Cardiac muscle cell (in vitro differentiated cells and primary cell): ENCODE data around the gene SLC38A1. TPM values are rescaled to one million over a fixed set of nuclear protein-coding genes. Genes with fewer than 3 reads are reported as not detected.

Source experiments
- DNase-seq, 2 donors: peaks; one replicate each; pipeline versions ENCODE4 v3.0.0 to v3.0.0-alpha.2; 2010 to 2017; ENCODE audit warnings: low read depth in 1 of 2, low spot score in 1 of 2
- H3K27ac ChIP-seq: fragments of 200-600 bp; sonication (generic); 2 replicates; pipeline ENCODE4 v1.5.1; 2016
- H3K27me3 ChIP-seq: fragments of 200-600 bp; sonication (generic); 2 replicates; pipeline ENCODE4 v1.6.0; 2016; ENCODE audit warnings: control low read depth
- H3K36me3 ChIP-seq: fragments of 200-600 bp; sonication (generic); 2 replicates; pipeline ENCODE4 v1.5.1; 2016; ENCODE audit warnings: control low read depth
- H3K4me1 ChIP-seq: fragments of 200-600 bp; sonication (generic); 2 replicates; pipeline ENCODE4 v1.8.1; 2017; ENCODE audit warnings: low read depth, mild to moderate bottlenecking, mixed run types
- H3K4me3 ChIP-seq: fragments of 200-600 bp; sonication (generic); 2 replicates; pipeline ENCODE4 v1.5.1; 2016; ENCODE audit warnings: mild to moderate bottlenecking
- H3K9me3 ChIP-seq: fragments of 200-600 bp; sonication (generic); 2 replicates; pipeline ENCODE4 v1.5.1; 2017; ENCODE audit warnings: low read depth, mild to moderate bottlenecking, control low read depth
- CTCF ChIP-seq: IDR thresholded peaks from 2 replicates; pipeline ENCODE4 v1.5.1; 2012; ENCODE audit warnings: low read depth, mild to moderate bottlenecking, low read length
- polyA plus RNA-seq: library from polyadenylated mRNA; unstranded; fragments of >200 nt; fragmentation: Nextera tagmentation; extraction: Ambion mirVana; gene quantifications from 2 replicates; pipeline ENCODE4 v1.2.1, GENCODE V29; 2016
- total RNA-seq: library from RNA; depleted of rRNA; stranded (reverse); fragments of >200 nt; gene quantifications from 2 replicates; pipeline ENCODE4 v1.2.3, GENCODE V29; 2016

Gene SLC38A1
- total and polyA plus RNA-seq, 2 experiments from 2014 or later, result 59.6 to 62.2 TPM

DNA sequence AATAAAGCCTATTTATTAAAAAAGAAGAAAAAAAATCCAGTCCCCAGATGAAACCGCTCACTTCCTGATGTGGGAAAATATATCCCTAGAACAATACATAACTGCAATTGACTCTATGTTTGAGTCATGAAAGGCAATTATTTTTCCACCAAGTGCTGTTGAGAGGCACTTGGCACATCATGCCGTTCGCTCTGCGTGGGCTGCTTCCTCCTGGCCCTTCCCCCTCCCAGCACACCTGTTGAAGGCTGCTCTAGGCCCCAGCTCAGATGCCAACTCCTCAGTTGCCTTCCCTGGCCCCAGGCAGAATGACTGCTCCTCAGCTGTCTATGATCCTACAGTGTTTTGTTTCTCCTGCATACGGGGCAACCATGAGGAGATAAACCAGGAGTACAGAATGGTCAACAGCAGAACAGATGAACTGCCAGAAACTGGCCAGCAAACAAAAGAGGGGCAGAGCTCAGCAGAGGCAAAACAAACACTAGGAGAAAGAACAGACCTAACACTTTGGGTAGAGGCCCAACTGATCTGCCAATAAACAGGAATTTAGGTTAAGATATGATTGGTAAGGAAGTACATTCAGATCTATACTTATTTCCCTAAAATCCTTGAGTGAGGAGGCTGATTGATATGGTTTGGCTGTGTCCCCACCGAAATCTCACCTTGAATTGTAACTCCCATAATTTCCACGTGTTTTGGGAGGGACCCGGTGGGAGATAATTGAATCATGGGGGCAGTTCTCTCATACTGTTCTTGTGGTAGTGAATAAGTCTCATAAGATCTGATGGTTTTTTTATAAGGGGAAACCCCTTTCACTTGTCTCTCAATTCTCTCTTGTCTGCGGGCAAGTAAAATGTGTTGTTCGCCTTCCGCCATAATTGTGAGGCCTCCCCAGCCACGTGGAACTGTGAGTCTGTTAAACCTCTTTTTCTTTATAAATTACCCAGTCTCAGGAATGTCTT lies 58.6 kb downstream of the SLC38A1 start:
- Histone ChIP-seq H3K27ac (peak overlapping the region; percentile 68), H3K4me3 (no peak overlapping the region), H3K4me1 (peaks cover 59% of the 10 kb centered on the region), H3K27me3 (no peaks in the 10 kb centered on the region), H3K9me3 (no peaks in the 10 kb centered on the region), H3K36me3 (peaks cover 5% of the 10 kb centered on the region)
- TF ChIP-seq CTCF, result no peak
- peak; percentile 37 to 58 for DNase-seq

DNA sequence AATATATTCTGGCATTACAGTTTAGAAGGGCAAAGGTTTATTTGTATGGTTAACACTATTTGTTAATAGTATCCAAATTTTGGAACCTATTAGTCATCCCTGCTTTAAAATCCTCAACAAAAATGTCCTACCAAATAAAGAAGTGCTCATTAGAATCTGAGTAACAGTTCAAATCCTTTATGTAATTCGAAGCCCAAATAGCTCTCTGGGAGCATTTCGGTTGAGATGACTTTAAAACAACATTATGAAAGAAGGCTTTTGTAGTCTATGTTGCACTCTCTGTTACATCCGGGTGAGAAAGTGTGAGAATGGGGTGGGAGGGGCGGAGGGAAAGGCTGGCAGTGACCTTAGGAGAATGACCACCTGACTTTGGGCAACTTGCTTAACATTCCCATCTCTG lies 59.7 kb downstream of the SLC38A1 start:
- no peak overlapping the region for H3K27ac ChIP-seq

DNA sequence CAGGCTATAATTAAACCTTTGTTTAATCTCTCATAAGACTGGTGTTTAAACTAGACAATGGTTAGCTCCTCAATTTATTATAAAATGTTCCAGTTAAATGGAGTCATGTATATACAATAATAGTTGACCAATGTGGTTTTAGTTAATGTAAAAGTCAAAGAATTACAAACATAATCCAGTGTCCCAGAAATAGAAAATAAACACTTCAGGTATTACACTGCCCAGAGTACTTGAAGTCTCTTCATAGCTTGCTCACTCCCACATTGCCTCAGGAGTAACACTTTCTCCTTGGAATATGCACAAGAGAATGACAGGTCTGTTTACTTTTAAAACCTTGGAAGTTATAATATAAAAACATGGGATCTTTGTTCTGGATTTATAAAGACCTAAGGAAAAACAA lies 60.5 kb downstream of the SLC38A1 start:
- no peak for DNase-seq
- Histone ChIP-seq H3K9me3 (no peaks in the 10 kb centered on the region), H3K27ac (peak overlapping the region; percentile 82), H3K4me3 (no peak overlapping the region), H3K4me1 (peaks cover 59% of the 10 kb centered on the region), H3K36me3 (peaks cover 14% of the 10 kb centered on the region), H3K27me3 (no peaks in the 10 kb centered on the region)
- TF ChIP-seq CTCF, result no peak

More for the DNA sequence above, 59.7 kb downstream of the SLC38A1 start:
- H3K4me1 ChIP-seq, result peaks cover 59% of the 10 kb centered on the region
- no peak for TF ChIP-seq CTCF
- DNase-seq, result no peak
- H3K4me3 ChIP-seq, result no peak overlapping the region
- H3K27me3 ChIP-seq, result no peaks in the 10 kb centered on the region
- no peaks in the 10 kb centered on the region for H3K9me3 ChIP-seq
- H3K36me3 ChIP-seq, result peaks cover 6% of the 10 kb centered on the region

GRCh38 chr12:46207644-46208043 lies 61.2 kb downstream of the SLC38A1 start:
- Histone ChIP-seq H3K36me3 (peaks cover 21% of the 10 kb centered on the region), H3K27ac (peak overlapping the region; percentile 82), H3K4me3 (no peak overlapping the region), H3K9me3 (no peaks in the 10 kb centered on the region), H3K4me1 (peaks cover 59% of the 10 kb centered on the region), H3K27me3 (no peaks in the 10 kb centered on the region)
- no peak for TF ChIP-seq CTCF
- DNase-seq, result no peak

GRCh38 chr12:46206471-46206870 lies 62.4 kb downstream of the SLC38A1 start:
- peaks cover 27% of the 10 kb centered on the region for H3K36me3 ChIP-seq
- no peak for TF ChIP-seq CTCF
- H3K9me3 ChIP-seq, result no peaks in the 10 kb centered on the region
- peak in 1 of 2 donors; percentile 44 for DNase-seq
- H3K27me3 ChIP-seq, result no peaks in the 10 kb centered on the region
- H3K4me1 ChIP-seq, result peaks cover 59% of the 10 kb centered on the region
- no peak overlapping the region for H3K4me3 ChIP-seq
- H3K27ac ChIP-seq, result peak overlapping the region; percentile 82
